EL (cell line): ENCODE measurements around the gene CLEC1A.
"Not testable (repeated sequence)": the region's sequence is repeated elsewhere in the genome, so short reads cannot be mapped to it uniquely, and the experiment has no call there.

Experiments
- DNase-seq: peaks from one replicate; pipeline ENCODE4 v3.0.0-alpha.2; 2016

CLEC1A gene

DNA sequence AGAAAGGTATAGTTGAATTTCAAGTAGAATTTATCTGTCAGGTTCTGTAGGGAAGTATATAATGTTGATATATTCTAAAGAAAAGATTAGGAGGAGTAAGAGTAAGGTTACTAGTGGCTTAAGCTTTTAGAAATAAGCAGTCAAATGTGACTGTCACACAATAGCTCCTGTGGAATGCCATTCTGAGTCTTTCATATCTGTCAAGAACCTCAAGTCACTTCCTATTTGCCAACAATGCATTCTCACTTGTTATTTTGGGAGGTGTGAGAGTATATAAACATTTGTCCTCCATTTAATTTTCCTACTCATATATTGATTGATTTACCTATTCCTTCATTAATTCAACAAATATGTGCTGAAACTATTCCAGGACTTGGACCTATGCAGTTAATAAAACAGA lies 56.6 kb downstream of the CLEC1A start:
- DNase-seq: no peak

DNA sequence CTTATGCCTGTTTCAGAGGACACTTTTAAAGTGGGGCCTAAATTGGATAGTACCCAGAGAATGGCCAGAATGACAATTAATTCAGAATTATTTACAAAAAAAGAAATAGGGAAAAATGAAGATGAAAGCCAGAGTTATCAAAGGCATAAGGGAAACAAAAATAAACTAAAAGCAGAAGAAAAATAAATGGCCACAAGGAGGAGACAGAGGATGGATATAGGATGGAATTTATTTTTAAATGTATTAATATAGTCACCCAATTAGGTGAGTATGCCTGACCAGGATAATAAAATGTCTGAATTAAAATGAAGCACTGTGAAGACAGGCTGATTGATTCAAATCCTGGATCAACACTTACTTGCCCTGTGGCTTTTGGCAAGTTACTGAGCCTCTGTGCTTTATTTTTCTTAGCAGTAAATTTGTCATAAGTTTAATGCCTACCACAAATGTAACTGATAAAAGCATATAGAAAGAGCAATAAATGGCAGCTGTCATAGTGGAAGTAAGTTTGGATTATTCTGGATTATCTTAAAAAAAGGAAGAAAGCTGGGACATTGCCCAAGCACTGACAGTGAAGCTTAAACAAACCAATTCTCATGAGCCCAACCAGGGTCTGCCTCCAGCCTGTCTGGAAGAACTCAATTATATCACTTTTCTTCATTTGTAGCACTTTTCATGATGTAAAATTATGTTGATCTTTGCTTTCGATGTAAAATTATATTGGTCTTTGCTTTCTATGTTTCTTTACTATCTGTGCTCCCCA lies 64.8 kb downstream of the CLEC1A start:
- peak; percentile 25 for DNase-seq

DNA sequence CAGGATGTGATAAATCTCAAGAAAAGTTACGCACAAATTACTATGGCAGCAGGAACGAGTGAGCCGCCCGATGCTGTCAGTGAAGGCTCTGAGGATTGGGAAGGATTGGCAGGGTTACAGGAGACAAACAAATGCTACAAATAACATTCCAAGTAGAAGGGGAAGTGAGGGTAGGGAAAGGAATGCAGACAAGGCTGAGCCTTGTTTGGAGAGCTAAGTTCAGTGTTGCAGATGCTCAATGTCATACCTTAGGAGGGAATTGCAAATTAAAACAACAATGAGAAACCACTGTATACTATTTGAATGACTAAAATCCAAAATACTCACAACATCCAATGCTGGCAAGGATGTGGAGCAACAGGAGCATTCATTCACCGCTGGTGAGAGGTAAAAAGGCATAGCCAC lies 67.0 kb downstream of the CLEC1A start:
- peak; percentile 94 for DNase-seq

DNA sequence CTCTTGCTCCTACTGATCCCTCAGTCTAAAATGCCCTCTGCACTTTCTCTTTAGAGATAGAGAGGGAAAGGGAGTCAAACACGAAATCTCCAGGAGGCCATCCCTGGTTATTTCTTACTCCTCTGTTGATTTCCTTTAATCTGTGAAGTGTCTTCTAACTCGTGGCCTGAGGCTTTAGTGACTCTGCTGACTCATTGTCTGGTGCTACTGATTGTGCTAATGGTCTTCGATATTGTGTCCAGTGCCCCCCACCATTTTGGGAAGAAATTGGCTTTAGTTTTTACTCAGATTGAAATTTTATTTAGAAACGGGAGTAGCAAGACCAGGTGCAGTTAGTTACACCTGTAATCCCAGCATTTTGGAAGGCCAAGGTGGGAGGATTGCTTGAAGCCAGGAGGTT lies 67.5 kb downstream of the CLEC1A start:
- peak; percentile 73 for DNase-seq

DNA sequence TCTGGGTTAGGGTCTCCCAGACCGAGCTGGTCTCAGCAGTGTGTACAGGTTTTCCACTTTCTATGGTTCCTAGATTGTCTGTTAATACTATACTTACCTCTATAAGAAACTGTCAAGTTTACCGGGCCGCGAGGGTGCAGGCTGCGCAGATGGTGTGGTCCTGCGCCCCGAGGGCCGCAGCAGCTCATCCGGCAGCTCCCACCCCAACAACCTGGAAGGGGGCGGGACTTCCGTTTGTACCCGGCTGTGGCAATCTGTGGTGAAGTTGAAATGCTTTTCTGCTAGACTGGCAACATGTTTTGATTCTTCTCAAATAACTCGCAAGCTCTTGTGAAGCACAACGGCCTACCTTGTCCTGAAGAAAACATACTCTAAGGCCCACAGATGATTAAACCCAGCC lies 68.3 kb downstream of the CLEC1A start, which contains the start of gene CLEC9A:
Gene CLEC9A (plus strand): TSS at position 237 of the 400 bp plus-strand sequence. CDS start 22,006 bp downstream, outside the sequence.
- DNase-seq: no peak

DNA sequence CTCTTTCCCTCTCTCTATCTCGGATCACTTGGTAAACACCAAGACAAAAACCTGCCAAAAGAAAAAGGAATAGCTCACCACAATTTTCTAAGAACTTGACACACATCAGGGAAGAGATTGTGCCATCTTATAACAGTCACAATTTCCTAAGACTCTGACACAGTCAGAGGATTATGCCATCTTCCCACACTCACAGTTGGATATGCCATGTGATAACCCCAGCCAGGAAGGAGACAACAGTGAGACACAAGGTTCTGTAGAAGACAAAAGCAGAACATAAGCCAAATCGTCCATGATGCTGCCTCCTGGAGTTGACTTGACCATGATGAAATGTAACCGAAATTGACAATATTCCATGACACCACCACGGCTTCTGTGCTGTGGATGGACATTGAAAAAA lies 71.1 kb downstream of the CLEC1A start:
- peak; percentile 51 for DNase-seq

DNA sequence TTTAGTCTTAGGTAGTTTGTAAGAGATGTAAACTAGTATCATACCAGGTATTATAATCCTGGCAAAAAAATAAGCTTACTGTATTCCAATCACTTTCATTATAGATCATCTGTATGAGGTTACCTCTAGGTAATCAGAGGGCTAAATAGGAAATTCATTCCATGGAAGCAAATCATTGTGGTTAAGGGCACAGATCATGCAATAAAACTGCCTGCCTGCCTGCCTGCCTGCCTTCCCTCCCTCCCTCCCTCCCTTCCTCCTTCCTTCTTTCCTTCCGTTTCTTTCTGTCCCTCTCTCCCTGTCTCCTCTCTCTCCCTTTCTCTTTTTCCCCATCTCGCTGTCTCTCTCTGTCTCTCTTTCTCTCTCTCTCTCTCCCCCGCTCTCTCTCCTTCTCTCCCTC lies 71.5 kb downstream of the CLEC1A start:
- DNase-seq: peak; percentile 67

DNA sequence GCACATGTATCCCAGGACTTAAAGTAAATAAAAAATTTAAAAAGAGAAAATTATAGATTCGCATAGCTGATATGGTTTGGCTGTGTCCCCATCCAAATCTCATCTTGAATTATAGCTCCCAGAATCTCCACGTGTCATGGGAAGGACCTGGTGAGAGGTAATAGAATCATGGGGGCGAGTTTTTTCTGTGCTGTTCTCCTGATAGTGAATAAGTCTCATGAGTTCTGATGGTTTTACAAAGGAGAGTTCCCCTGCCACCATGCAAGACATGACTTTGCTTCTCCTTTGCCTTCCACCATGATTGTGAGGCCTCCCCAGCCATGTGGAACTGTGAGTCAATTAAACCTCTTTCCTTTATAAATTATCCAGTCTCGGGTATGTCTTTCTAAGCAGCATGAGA lies 72.1 kb downstream of the CLEC1A start:
- not testable (repeated sequence) for DNase-seq

DNA sequence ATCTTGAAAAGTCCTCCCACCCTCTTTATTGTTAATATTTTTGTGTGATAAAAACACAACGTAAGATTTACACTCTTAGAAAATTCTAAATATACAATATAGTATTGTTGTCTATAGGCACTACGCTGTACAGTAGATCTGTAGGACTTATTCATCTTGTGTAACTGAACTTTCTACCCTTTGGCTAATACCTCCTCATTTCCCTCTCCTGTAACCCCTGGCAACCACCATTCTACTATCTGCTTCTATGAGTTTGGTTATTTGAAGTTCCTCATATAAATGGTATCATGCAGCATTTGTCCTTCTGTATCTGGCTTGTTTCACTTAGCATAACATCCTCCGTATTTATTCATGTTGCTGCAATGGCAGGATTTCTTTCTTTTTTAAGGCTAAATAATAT lies 73.5 kb downstream of the CLEC1A start:
- no peak for DNase-seq

DNA sequence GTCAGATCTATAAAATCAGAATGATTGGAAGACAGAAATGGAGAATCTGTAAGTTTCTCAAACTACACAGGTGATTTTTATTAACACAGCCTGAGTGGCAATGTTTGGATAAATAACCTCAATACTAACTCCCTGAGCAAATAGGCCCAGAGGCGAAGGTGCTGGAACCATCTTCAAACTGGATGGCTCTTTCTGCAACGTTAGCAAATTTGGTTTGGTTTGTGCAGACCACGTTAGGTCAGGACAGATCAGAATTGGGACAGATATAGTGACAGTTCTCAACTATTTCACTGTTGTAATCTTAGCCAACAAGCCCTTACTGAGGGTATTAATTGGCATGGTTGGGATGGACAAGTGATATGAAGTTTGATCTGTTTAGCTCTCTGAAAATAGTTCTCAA lies 77.4 kb downstream of the CLEC1A start:
- DNase-seq: no peak
